HL-60/S4 treated with phorbol 12-myristate 13-acetate at 8.2 ng/mL for 4 days and 3 days (cell line): ENCODE measurements around the gene MOB3B.

Experiments used
- in situ Hi-C: fragments of 300-500 bp; cut with MboI; formaldehyde crosslinking; loops from 2 replicates; pipeline ENCODE4 v1.15.0; 2022; ENCODE audit warnings: low sequenced_read_pairs

The MOB3B gene

GRCh38 chr9:27398982-27399653 lies 130.5 kb downstream of the MOB3B start:
- in situ Hi-C loops, result no loop called here

GRCh38 chr9:27396495-27396894 lies 133.1 kb downstream of the MOB3B start:
- in situ Hi-C loops, result no loop called here

- in situ Hi-C loops, result no loop called here
These were observed 134.1 kb downstream of the MOB3B start for GRCh38 chr9:27395484-27395921.

GRCh38 chr9:27394826-27395201 lies 134.8 kb downstream of the MOB3B start:
- in situ Hi-C loops, result no loop called here

GRCh38 chr9:27394154-27394825 lies 135.3 kb downstream of the MOB3B start:
- in situ Hi-C loops, result no loop called here

- in situ Hi-C loops, result no loop called here
These were observed 136.4 kb downstream of the MOB3B start for GRCh38 chr9:27393054-27393846.

- in situ Hi-C loops, result no loop called here
These were observed 137.2 kb downstream of the MOB3B start for GRCh38 chr9:27392451-27392850.

- in situ Hi-C loops, result no loop called here
These were observed 138.3 kb downstream of the MOB3B start for GRCh38 chr9:27391040-27391895.

- in situ Hi-C loops, result no loop called here
These were observed 141.5 kb downstream of the MOB3B start for GRCh38 chr9:27388150-27388549.

- in situ Hi-C loops, result no loop called here
These were observed 141.9 kb downstream of the MOB3B start for GRCh38 chr9:27387722-27388121.

- in situ Hi-C loops, result no loop called here
These were observed 143.0 kb downstream of the MOB3B start for GRCh38 chr9:27386571-27387091.

- in situ Hi-C loops, result no loop called here
These were observed 143.8 kb downstream of the MOB3B start for GRCh38 chr9:27385606-27386322.

GRCh38 chr9:27384262-27385014 lies 145.2 kb downstream of the MOB3B start:
- in situ Hi-C loops, result no loop called here

GRCh38 chr9:27383524-27383923 lies 146.1 kb downstream of the MOB3B start:
- in situ Hi-C loops, result no loop called here

- in situ Hi-C loops, result no loop called here
These were observed 146.6 kb downstream of the MOB3B start for GRCh38 chr9:27382975-27383374.

GRCh38 chr9:27382308-27382707 lies 147.3 kb downstream of the MOB3B start:
- in situ Hi-C loops, result no loop called here

GRCh38 chr9:27379311-27380251 lies 150.0 kb downstream of the MOB3B start:
- in situ Hi-C loops, result no loop called here

- in situ Hi-C loops, result no loop called here
These were observed 151.7 kb downstream of the MOB3B start for GRCh38 chr9:27377811-27378456.
